ENCODE results near the gene NEUROG2.
"Not testable (repeated sequence)": the region's sequence is repeated elsewhere in the genome, so short reads cannot be mapped to it uniquely, and the experiment has no call there.

Gene NEUROG2

GRCh38 chr4:112559053-112559452, 43.1 kb upstream of the NEUROG2 start:
- TF ChIP-seq CTCF (IDR thresholded peaks at IDR 0.05; ENCODE audit: low read depth, low read length, missing control alignments): no peak
- no peak for DNase-seq
- in situ Hi-C loops (cut with HindIII; ENCODE audit: low pct_ligation_motif_present, low sequenced_read_pairs): no loop called here
- no peak overlapping the region for H3K27ac ChIP-seq
- H3K36me3 ChIP-seq (replicated peaks): no peaks in the 10 kb centered on the region
- no peak overlapping the region for H3K4me3 ChIP-seq (ENCODE audit: low read depth, low read length)
- no peaks in the 10 kb centered on the region for H3K27me3 ChIP-seq (replicated peaks)

- Histone ChIP-seq H3K27ac (no peak overlapping the region), H3K27me3 (replicated peaks) (no peaks in the 10 kb centered on the region), H3K4me3 (ENCODE audit: low read depth, low read length) (no peak overlapping the region), H3K36me3 (replicated peaks) (no peaks in the 10 kb centered on the region)
- no peak for TF ChIP-seq CTCF (IDR thresholded peaks at IDR 0.05; ENCODE audit: low read depth, low read length, missing control alignments)
- in situ Hi-C loops (cut with HindIII; ENCODE audit: low pct_ligation_motif_present, low sequenced_read_pairs): no loop called here
- no peak for DNase-seq
These were observed 41.9 kb upstream of the NEUROG2 start for GRCh38 chr4:112557676-112558411.

GRCh38 chr4:112554271-112554670, 38.3 kb upstream of the NEUROG2 start:
- H3K27ac ChIP-seq; in situ Hi-C loops (cut with HindIII; ENCODE audit: low pct_ligation_motif_present, low sequenced_read_pairs); DNase-seq; H3K36me3 ChIP-seq (replicated peaks); H3K27me3 ChIP-seq (replicated peaks); H3K4me3 ChIP-seq (ENCODE audit: low read depth, low read length): not testable (repeated sequence)

- H3K27ac ChIP-seq: no peak overlapping the region
- H3K4me3 ChIP-seq (ENCODE audit: low read depth, low read length): no peak overlapping the region
- no peaks in the 10 kb centered on the region for H3K36me3 ChIP-seq (replicated peaks)
- no peaks in the 10 kb centered on the region for H3K27me3 ChIP-seq (replicated peaks)
- in situ Hi-C loops (cut with HindIII; ENCODE audit: low pct_ligation_motif_present, low sequenced_read_pairs): no loop called here
- no peak for TF ChIP-seq CTCF (IDR thresholded peaks at IDR 0.05; ENCODE audit: low read depth, low read length, missing control alignments)
- DNase-seq: peak; percentile 37
These were observed 36.7 kb upstream of the NEUROG2 start for GRCh38 chr4:112552668-112553067.

GRCh38 chr4:112550728-112551127, 34.7 kb upstream of the NEUROG2 start:
- TF ChIP-seq CTCF (IDR thresholded peaks at IDR 0.05; ENCODE audit: low read depth, low read length, missing control alignments): no peak
- DNase-seq: peak; percentile 77
- Histone ChIP-seq H3K4me3 (ENCODE audit: low read depth, low read length) (no peak overlapping the region), H3K27me3 (replicated peaks) (no peaks in the 10 kb centered on the region), H3K36me3 (replicated peaks) (no peaks in the 10 kb centered on the region), H3K27ac (peak overlapping the region; percentile 14)
- in situ Hi-C loops (cut with HindIII; ENCODE audit: low pct_ligation_motif_present, low sequenced_read_pairs): no loop called here

GRCh38 chr4:112546476-112546875, 30.5 kb upstream of the NEUROG2 start:
- no peak for TF ChIP-seq CTCF (IDR thresholded peaks at IDR 0.05; ENCODE audit: low read depth, low read length, missing control alignments)
- H3K36me3 ChIP-seq (replicated peaks): no peaks in the 10 kb centered on the region
- in situ Hi-C loops (cut with HindIII; ENCODE audit: low pct_ligation_motif_present, low sequenced_read_pairs): no loop called here

More at GRCh38 chr4:112546476-112546875, 30.5 kb upstream of the NEUROG2 start:
- DNase-seq: no peak
- no peak overlapping the region for H3K4me3 ChIP-seq (ENCODE audit: low read depth, low read length)
- H3K27me3 ChIP-seq (replicated peaks): no peaks in the 10 kb centered on the region
- H3K27ac ChIP-seq: no peak overlapping the region

Measured in brain microvascular endothelial cell (primary cell).